HCT116 (cell line): ENCODE results near the gene GP1BB. TPM values are rescaled to one million over a fixed set of nuclear protein-coding genes. Genes with fewer than 3 reads are reported as not detected.

ENCODE experiments used
- ATAC-seq: fragments of 200-7000 bp; cut with Tn5 transposase; 2 replicates; pipeline ENCODE4 v1.9.1; 2020; ENCODE audit warnings: mild to moderate bottlenecking, moderate library complexity
- BruUV-seq: library from RNA; stranded (reverse); fragments of 400-500 nt; replicated peaks from 2 replicates; lab custom pipeline; 2021; lab: Mats Ljungman, UMichigan
- CTCF ChIA-PET: fragments of 300-600 bp; sonication (Branson Sonifier 250); formaldehyde crosslinking; loops from one replicate; lab custom pipeline; 2021; ENCODE audit warnings: antibody characterized with exemption; lab: Charles Lee
- POLR2A ChIA-PET: fragments of 300-600, 350-600 bp; sonication (Branson Sonifier 250); formaldehyde crosslinking; loops from one replicate; lab custom pipeline; 2021; ENCODE audit warnings: antibody characterized with exemption; lab: Charles Lee
- RAD21 ChIA-PET, 2 experiments: fragments of 300-600 bp; sonication (Branson Sonifier 250); formaldehyde crosslinking; loops; one replicate each; lab custom pipeline; 2023; ENCODE audit warnings: low total read pairs in 2 of 2; ENCODE audit not compliant: uncharacterized antibody in 2 of 2, unreplicated experiment in 2 of 2, low non-redundant PET in 1 of 2; lab: Charles Lee
- DNase-seq: peaks from one replicate; pipeline ENCODE4 v3.0.0-alpha.2; 2010; ENCODE audit warnings: low read depth, low spot score
- H2AFZ ChIP-seq: fragments of 200-600 bp; shearing (Covaris generic), sonication (generic); 2 replicates; pipeline ENCODE4 v1.6.1; 2017; ENCODE audit warnings: low read depth, mixed run types, mixed read lengths, antibody characterized with exemption, low read length; ENCODE audit not compliant: poor library complexity, severe bottlenecking
- H3K27ac ChIP-seq: 2 replicates; pipeline ENCODE4 v1.5.1; 2012; ENCODE audit warnings: low read depth, low read length
- H3K27me3 ChIP-seq: fragments of 200-600 bp; sonication (generic); 2 replicates; pipeline ENCODE4 v1.6.1; 2016; ENCODE audit warnings: mixed run types, low read length, mixed read lengths; ENCODE audit not compliant: insufficient read depth
- H3K36me3 ChIP-seq, 2 experiments: fragments of 200-500 bp in 1 of 2; fragments of 200-600 bp in 1 of 2; sonication (Bioruptor generic) in 1 of 2; sonication (generic) in 1 of 2; 2 replicates each; pipeline versions ENCODE4 v1.5.1 to v1.6.1; 2014 to 2016; ENCODE audit warnings: low read length in 2 of 2, inconsistent platforms in 1 of 2, mixed read lengths in 1 of 2, mixed run types in 1 of 2; ENCODE audit not compliant: insufficient read depth in 2 of 2, control insufficient read depth in 1 of 2
- H3K4me1 ChIP-seq, 2 experiments: fragments of 200-600 bp in 1 of 2; sonication (generic) in 1 of 2; 2 replicates each; pipeline versions ENCODE4 v1.5.1 to v1.6.1; 2012 to 2017; ENCODE audit warnings: low read length in 2 of 2, inconsistent platforms in 1 of 2, mild to moderate bottlenecking in 1 of 2, mixed read lengths in 1 of 2, mixed run types in 1 of 2, moderate library complexity in 1 of 2; ENCODE audit not compliant: insufficient read depth in 2 of 2, control insufficient read depth in 1 of 2
- H3K4me2 ChIP-seq: fragments of 200-600 bp; sonication (generic); 2 replicates; pipeline ENCODE4 v1.6.1; 2017; ENCODE audit warnings: mixed run types, low read length, mixed read lengths
- H3K4me3 ChIP-seq, 2 experiments: fragments of 200-600 bp in 1 of 2; sonication (generic) in 1 of 2; replicated peaks in 1 of 2; 2 replicates each; pipeline ENCODE4 v1.5.1; 2011 to 2016; ENCODE audit warnings: low read length in 2 of 2, control low read depth in 1 of 2, low read depth in 1 of 2, mild to moderate bottlenecking in 1 of 2, mixed read lengths in 1 of 2, mixed run types in 1 of 2
- H3K79me2 ChIP-seq: fragments of 200-600 bp; sonication (generic); 2 replicates; pipeline ENCODE4 v1.6.1; 2017; ENCODE audit warnings: mild to moderate bottlenecking, mixed run types, low read length, moderate library complexity, mixed read lengths; ENCODE audit not compliant: insufficient read depth
- H3K9ac ChIP-seq: fragments of 200-600 bp; sonication (generic); 2 replicates; pipeline ENCODE4 v1.6.1; 2016; ENCODE audit warnings: low read length, mixed read lengths
- H3K9me2 ChIP-seq: fragments of 200-600 bp; sonication (generic), shearing (Covaris generic); 2 replicates; pipeline ENCODE4 v1.6.1; 2017; ENCODE audit warnings: mixed run types, mild to moderate bottlenecking, moderate library complexity; ENCODE audit not compliant: insufficient read depth
- H3K9me3 ChIP-seq, 2 experiments: fragments of 200-500 bp in 1 of 2; fragments of 200-600 bp in 1 of 2; sonication (Bioruptor generic) in 1 of 2; sonication (generic) in 1 of 2; 2 replicates each; pipeline ENCODE4 v1.6.1; 2014 to 2017; ENCODE audit warnings: low read length in 2 of 2, mixed read lengths in 2 of 2, inconsistent platforms in 1 of 2, low read depth in 1 of 2, mild to moderate bottlenecking in 1 of 2, mixed run types in 1 of 2, moderate library complexity in 1 of 2; ENCODE audit not compliant: control insufficient read depth in 1 of 2, insufficient read depth in 1 of 2
- H4K20me1 ChIP-seq: fragments of 200-600 bp; sonication (generic), shearing (Covaris generic); 2 replicates; pipeline ENCODE4 v1.6.1; 2017; ENCODE audit warnings: mixed run types, mild to moderate bottlenecking, moderate library complexity; ENCODE audit not compliant: insufficient read depth
- CBX3 ChIP-seq: IDR thresholded peaks from 2 replicates; pipeline ENCODE4 v1.6.1; 2012; ENCODE audit warnings: low read depth
- EGR1 ChIP-seq: IDR thresholded peaks from 2 replicates; pipeline ENCODE4 v1.6.1; 2012; ENCODE audit warnings: low read depth
- EZH2phosphoT487 ChIP-seq: fragments of 200-600 bp; IDR thresholded peaks from 2 replicates; pipeline ENCODE4 v1.6.1; 2018; ENCODE audit warnings: antibody characterized with exemption, borderline replicate concordance
- JUND ChIP-seq: IDR thresholded peaks from 2 replicates; pipeline ENCODE4 v1.6.1; 2012
- POLR2A ChIP-seq: IDR thresholded peaks from 2 replicates; pipeline ENCODE4 v1.7.0; 2011; ENCODE audit warnings: borderline replicate concordance; ENCODE audit not compliant: insufficient read depth, insufficient read length; ENCODE audit errors: extremely low read depth
- POLR2AphosphoS5 ChIP-seq: IDR thresholded peaks from 2 replicates; pipeline ENCODE4 v1.6.1; 2011; ENCODE audit warnings: mild to moderate bottlenecking, low read depth, low read length, moderate library complexity
- SP1 ChIP-seq: IDR thresholded peaks from 2 replicates; pipeline ENCODE4 v1.6.1; 2012; ENCODE audit warnings: low read depth
- ZFX ChIP-seq: fragments of 450-650 bp; IDR thresholded peaks from 2 replicates; pipeline ENCODE4 v1.6.1; 2017
- intact Hi-C: fragments of 100-400 bp; cut with micrococcal nuclease; formaldehyde crosslinking; loops from 2 replicates; pipeline ENCODE4 v1.10.0; 2022
- total RNA-seq: library from RNA; stranded (reverse); gene quantifications from one replicate; pipeline ENCODE4 v1.2.1, GENCODE V29; 2021; ENCODE audit not compliant: unreplicated experiment
- TF ChIP-seq, protein P1 (sequence below): IDR thresholded peaks from 2 replicates; pipeline ENCODE4 v1.6.1; 2011; ENCODE audit warnings: mild to moderate bottlenecking, low read length, moderate library complexity; ENCODE audit not compliant: insufficient replicate concordance; ENCODE audit errors: extremely low read depth
- TF ChIP-seq, protein P2 (sequence below), 3 experiments: fragments of 200-600 bp in 1 of 3; sonication (generic) in 1 of 3; IDR thresholded peaks in 2 of 3; conservative IDR thresholded peaks in 1 of 3; 2 replicates each; pipeline ENCODE4 v1.5.1; 2012 to 2017; ENCODE audit warnings: low read depth in 2 of 3, low read length in 2 of 3, antibody characterized with exemption in 1 of 3, borderline replicate concordance in 1 of 3, control low read depth in 1 of 3, mild to moderate bottlenecking in 1 of 3, mixed read lengths in 1 of 3, mixed run types in 1 of 3, moderate library complexity in 1 of 3; ENCODE audit not compliant: insufficient read depth in 1 of 3
- TF ChIP-seq, protein P3 (sequence below): IDR thresholded peaks from 2 replicates; pipeline ENCODE4 v1.6.1; 2012

The GP1BB gene
- total RNA-seq, 1 experiment from 2014 or later = 4.8 TPM

GRCh38 chr22:19770349-19771220 lies 47.2 kb downstream of the GP1BB start:
- peaks cover 7 to 15% of the 10 kb centered on the region in 2 experiments; a peak in 3 of 4 replicates for H3K4me1 ChIP-seq
- H4K20me1 ChIP-seq = no peaks in the 10 kb centered on the region
- CTCF ChIA-PET = no interaction called here
- ATAC-seq = no peak
- H3K9ac ChIP-seq = no peak overlapping the region
- BruUV-seq = no TSS peak
- no peak overlapping the region for H2AFZ ChIP-seq
- H3K36me3 ChIP-seq = no peaks in the 10 kb centered on the region
- H3K4me2 ChIP-seq = no peak overlapping the region
- H3K9me3 ChIP-seq = no peaks in the 10 kb centered on the region
- POLR2A ChIA-PET = no interaction called here
- TF ChIP-seq CBX3 (no peak), POLR2AphosphoS5 (no peak), POLR2A (no peak), EZH2phosphoT487 (no peak), JUND (no peak), ZFX (no peak), SP1 (no peak), EGR1 (no peak)
- TF ChIP-seq, protein P1, sequence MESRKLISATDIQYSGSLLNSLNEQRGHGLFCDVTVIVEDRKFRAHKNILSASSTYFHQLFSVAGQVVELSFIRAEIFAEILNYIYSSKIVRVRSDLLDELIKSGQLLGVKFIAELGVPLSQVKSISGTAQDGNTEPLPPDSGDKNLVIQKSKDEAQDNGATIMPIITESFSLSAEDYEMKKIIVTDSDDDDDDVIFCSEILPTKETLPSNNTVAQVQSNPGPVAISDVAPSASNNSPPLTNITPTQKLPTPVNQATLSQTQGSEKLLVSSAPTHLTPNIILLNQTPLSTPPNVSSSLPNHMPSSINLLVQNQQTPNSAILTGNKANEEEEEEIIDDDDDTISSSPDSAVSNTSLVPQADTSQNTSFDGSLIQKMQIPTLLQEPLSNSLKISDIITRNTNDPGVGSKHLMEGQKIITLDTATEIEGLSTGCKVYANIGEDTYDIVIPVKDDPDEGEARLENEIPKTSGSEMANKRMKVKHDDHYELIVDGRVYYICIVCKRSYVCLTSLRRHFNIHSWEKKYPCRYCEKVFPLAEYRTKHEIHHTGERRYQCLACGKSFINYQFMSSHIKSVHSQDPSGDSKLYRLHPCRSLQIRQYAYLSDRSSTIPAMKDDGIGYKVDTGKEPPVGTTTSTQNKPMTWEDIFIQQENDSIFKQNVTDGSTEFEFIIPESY = no peak
- TF ChIP-seq, protein P2, sequence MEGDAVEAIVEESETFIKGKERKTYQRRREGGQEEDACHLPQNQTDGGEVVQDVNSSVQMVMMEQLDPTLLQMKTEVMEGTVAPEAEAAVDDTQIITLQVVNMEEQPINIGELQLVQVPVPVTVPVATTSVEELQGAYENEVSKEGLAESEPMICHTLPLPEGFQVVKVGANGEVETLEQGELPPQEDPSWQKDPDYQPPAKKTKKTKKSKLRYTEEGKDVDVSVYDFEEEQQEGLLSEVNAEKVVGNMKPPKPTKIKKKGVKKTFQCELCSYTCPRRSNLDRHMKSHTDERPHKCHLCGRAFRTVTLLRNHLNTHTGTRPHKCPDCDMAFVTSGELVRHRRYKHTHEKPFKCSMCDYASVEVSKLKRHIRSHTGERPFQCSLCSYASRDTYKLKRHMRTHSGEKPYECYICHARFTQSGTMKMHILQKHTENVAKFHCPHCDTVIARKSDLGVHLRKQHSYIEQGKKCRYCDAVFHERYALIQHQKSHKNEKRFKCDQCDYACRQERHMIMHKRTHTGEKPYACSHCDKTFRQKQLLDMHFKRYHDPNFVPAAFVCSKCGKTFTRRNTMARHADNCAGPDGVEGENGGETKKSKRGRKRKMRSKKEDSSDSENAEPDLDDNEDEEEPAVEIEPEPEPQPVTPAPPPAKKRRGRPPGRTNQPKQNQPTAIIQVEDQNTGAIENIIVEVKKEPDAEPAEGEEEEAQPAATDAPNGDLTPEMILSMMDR (IDR thresholded peaks at IDR 0.05 in 2 of 3, conservative IDR thresholded peaks at IDR 0.05 in 1 of 3; ENCODE audit: borderline replicate concordance in 1 of 3, insufficient read depth in 1 of 3, low read depth in 2 of 3, low read length in 2 of 3) = no peak
- TF ChIP-seq, protein P3, sequence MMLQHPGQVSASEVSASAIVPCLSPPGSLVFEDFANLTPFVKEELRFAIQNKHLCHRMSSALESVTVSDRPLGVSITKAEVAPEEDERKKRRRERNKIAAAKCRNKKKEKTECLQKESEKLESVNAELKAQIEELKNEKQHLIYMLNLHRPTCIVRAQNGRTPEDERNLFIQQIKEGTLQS = no peak
- TF ChIP-seq, all 23 proteins: peak for 0
- Histone ChIP-seq H3K4me3 (no peak overlapping the region), H3K9me2 (no peaks in the 10 kb centered on the region), H3K79me2 (peaks cover 33% of the 10 kb centered on the region), H3K27ac (no peak overlapping the region), H3K27me3 (no peaks in the 10 kb centered on the region)
- DNase-seq = no peak
- intact Hi-C loops = no loop called here
- RAD21 ChIA-PET = no interaction called here
